Activated CD4-positive, alpha-beta T cell treated with anti-CD3 and anti-CD28 coated beads, Interleukin-2, Interleukin-6, amounts not matched to agents 100 ng/mL and 50 ng/mL, durations not matched to agents 16 hours and 8 hours (primary cell): ENCODE results near the gene SNU13.
"Not testable (repeated sequence)": the region's sequence is repeated elsewhere in the genome, so short reads cannot be mapped to it uniquely, and the experiment has no call there.

Experiments
- DNase-seq: peaks from one replicate; pipeline ENCODE4 v3.0.0-alpha.2; 2020

The SNU13 gene

DNA sequence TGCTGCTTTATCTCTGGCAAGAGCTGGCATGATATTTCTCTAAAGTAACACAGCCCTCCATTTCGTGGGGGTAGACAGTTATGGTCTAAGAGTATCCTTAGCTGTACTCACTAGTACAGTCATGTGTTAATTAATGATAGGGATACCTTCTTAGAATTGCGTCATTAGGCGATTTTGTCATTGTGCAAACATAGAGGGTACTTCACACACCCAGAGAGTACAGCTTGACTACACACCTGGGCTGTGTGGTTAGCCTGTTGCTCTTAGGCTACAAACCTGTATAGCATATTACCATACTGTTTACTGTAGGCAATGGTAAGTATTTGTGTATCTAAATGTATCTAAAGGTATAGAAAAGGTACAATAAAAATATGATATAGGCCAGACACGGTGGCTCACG lies 50.5 kb downstream of the SNU13 start:
- no peak for DNase-seq

DNA sequence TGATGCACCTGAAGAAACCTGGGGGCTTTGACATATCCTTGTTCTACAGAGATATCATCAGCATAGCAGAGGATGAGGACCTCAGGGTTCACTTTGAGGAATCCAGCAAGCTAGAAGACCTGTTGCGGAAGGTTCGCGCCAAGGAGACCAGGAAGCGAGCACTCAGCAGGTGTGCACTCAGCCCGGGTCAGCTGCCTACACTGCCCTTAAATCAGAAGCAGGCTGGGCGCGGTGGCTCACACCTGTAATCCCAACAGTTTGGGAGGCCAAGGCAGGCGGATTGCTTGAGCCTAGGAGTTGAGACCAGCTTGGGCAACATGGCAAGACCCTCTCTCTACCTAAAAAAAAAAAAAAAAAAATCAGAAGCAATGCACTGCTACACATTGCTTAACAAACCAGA lies 51.0 kb downstream of the SNU13 start:
- DNase-seq: not testable (repeated sequence)

DNA sequence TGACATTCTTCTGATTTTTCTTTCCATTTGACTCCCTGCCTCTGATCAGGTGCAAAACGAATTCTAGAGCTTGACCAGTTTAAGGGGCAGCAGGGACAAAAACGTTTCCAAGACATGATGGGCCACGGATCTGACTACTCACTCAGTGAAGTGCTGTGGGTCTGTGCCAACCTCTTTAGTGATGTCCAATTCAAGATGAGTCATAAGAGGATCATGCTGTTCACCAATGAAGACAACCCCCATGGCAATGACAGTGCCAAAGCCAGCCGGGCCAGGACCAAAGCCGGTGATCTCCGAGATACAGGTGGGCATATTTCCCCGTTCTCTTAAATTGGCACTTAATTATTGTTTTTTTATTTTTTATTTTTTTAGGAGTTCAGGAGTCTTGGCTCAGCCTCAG lies 52.2 kb downstream of the SNU13 start:
- no peak for DNase-seq

DNA sequence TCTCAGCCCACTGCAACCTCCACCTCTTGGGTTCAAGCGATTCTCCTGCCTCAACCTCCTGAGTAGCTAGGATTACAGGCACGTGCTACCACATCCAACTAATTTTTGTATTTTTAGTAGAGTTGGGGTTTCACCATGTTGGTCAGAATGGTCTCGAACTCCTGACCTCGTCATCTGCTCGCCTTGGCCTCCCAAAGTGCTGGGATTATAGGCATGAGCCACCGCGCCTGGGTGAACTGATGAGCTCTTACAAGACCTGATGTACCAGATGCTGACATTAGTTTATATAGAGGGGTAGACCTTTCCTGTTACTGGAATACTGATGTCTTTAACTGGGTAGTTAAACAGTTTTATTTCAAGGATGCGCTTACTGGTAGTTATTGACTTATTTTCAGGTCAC lies 54.1 kb downstream of the SNU13 start:
- not testable (repeated sequence) for DNase-seq

DNA sequence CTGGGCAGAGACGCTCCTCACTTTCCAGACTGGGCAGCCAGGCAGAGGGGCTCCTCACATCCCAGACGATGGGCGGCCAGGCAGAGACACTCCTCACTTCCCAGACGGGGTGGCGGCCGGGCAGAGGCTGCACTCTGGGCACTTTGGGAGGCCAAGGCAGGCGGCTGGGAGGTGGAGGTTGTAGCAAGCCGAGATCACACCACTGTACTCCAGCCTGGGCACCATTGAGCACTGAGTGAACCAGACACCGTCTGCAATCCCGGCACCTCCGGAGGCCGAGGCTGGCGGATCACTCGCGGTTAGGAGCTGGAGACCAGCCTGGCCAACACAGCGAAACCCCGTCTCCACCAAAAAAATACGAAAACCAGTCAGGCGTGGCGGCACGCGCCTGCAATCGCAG lies 57.1 kb downstream of the SNU13 start:
- not testable (repeated sequence) for DNase-seq

DNA sequence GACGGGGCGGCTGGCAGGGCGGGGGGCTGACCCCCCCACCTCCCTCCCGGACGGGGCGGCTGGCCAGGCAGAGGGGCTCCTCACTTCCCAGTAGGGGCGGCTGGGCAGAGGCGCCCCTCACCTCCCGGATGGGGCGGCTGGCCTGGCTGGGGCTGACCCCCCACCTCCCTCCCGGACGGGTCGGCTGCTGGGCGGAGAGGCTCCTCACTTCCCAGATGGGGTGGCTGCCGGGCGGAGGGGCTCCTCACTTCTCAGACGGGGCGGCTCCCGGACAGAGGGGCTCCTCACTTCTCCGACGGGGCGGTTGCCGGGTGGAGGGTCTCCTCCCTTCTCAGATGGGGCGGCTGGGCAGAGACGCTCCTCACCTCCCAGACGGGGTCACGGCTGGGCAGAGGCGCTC lies 57.6 kb downstream of the SNU13 start:
- DNase-seq: not testable (repeated sequence)

DNA sequence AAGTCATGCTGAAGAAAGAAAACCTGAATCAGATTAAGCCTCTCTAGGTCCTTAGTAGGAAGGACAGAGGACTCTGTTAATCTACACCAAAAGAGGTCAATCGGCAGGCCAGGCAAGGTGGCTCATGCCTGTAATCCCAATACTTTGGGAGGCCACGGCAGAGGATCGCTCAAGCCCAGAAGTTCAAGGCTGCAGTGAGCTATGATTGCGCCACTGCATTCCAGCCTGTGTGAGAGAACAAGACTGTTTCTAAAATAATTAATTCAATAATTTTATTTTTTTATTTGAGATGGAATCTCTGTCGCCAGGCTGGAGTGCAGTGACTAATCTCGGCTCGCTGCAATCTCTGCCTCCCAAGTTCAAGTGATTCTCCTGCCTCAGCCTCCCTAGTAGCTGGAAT lies 63.1 kb downstream of the SNU13 start:
- no peak for DNase-seq
